Skeletal muscle satellite cell (primary cell): Measurements from ENCODE around the gene ZG16.
"Not testable (repeated sequence)": the region's sequence is repeated elsewhere in the genome, so short reads cannot be mapped to it uniquely, and the experiment has no call there.

Experiments
- H3K27me3 ChIP-seq: 2 replicates; pipeline ENCODE4 v1.7.0; 2013; ENCODE audit warnings: low read length; ENCODE audit not compliant: control insufficient read depth, insufficient read depth
- H3K36me3 ChIP-seq: 2 replicates; pipeline ENCODE4 v1.7.0; 2013; ENCODE audit warnings: mild to moderate bottlenecking, control low read depth, low read length; ENCODE audit not compliant: insufficient read depth
- H3K4me1 ChIP-seq: 2 replicates; pipeline ENCODE4 v1.7.0; 2013; ENCODE audit warnings: low read length; ENCODE audit not compliant: control insufficient read depth, insufficient read depth
- H3K4me2 ChIP-seq: 2 replicates; pipeline ENCODE4 v1.7.0; 2013; ENCODE audit warnings: mild to moderate bottlenecking, low read length
- H3K4me3 ChIP-seq: 2 replicates; pipeline ENCODE4 v1.7.0; 2013; ENCODE audit warnings: low read length
- H3K9ac ChIP-seq: 2 replicates; pipeline ENCODE4 v1.7.0; 2013; ENCODE audit warnings: mild to moderate bottlenecking, low read depth, low read length, moderate library complexity
- H3K9me3 ChIP-seq: replicated peaks from 2 replicates; pipeline ENCODE4 v1.7.0; 2013; ENCODE audit warnings: mild to moderate bottlenecking, control low read depth, low read length

ZG16 gene

GRCh38 chr16:29772330-29772729 lies 5.7 kb upstream of the ZG16 start:
- H3K4me3 ChIP-seq, H3K9me3 ChIP-seq, H3K9ac ChIP-seq, H3K4me1 ChIP-seq, H3K36me3 ChIP-seq, H3K27me3 ChIP-seq, H3K4me2 ChIP-seq: not testable (repeated sequence)

- no peak overlapping the region for H3K4me2 ChIP-seq
- no peaks in the 10 kb centered on the region for H3K4me1 ChIP-seq
- no peak overlapping the region for H3K4me3 ChIP-seq
- H3K27me3 ChIP-seq = peaks cover 21% of the 10 kb centered on the region
- H3K9me3 ChIP-seq = no peaks in the 10 kb centered on the region
- H3K36me3 ChIP-seq = no peaks in the 10 kb centered on the region
- no peak overlapping the region for H3K9ac ChIP-seq
Observed at GRCh38 chr16:29774730-29775129, 3.3 kb upstream of the ZG16 start.

- Histone ChIP-seq H3K27me3 (peaks cover 32% of the 10 kb centered on the region), H3K4me1 (no peaks in the 10 kb centered on the region), H3K9ac (no peak overlapping the region)
Observed at GRCh38 chr16:29775742-29776408, 2.2 kb upstream of the ZG16 start.

GRCh38 chr16:29779474-29779873 lies 1.4 kb downstream of the ZG16 start:
- no peaks in the 10 kb centered on the region for H3K4me1 ChIP-seq

More at GRCh38 chr16:29775742-29776408, 2.2 kb upstream of the ZG16 start:
- Histone ChIP-seq H3K9me3 (no peaks in the 10 kb centered on the region), H3K4me2 (no peak overlapping the region), H3K36me3 (no peaks in the 10 kb centered on the region), H3K4me3 (no peak overlapping the region)

GRCh38 chr16:29783094-29783953 lies 5.3 kb downstream of the ZG16 start:
- H3K4me2 ChIP-seq, H3K9me3 ChIP-seq, H3K36me3 ChIP-seq, H3K4me1 ChIP-seq, H3K4me3 ChIP-seq, H3K9ac ChIP-seq: not testable (repeated sequence)
- H3K27me3 ChIP-seq = peaks cover 39% of the 10 kb centered on the region

More at GRCh38 chr16:29779474-29779873, 1.4 kb downstream of the ZG16 start:
- peaks cover 45% of the 10 kb centered on the region for H3K27me3 ChIP-seq
- no peak overlapping the region for H3K4me2 ChIP-seq
- no peaks in the 10 kb centered on the region for H3K36me3 ChIP-seq
- H3K4me3 ChIP-seq = no peak overlapping the region
- H3K9me3 ChIP-seq = no peaks in the 10 kb centered on the region
- no peak overlapping the region for H3K9ac ChIP-seq

GRCh38 chr16:29784157-29784556 lies 6.1 kb downstream of the ZG16 start:
- no peak overlapping the region for H3K9ac ChIP-seq
- H3K4me3 ChIP-seq = no peak overlapping the region
- peaks cover 31% of the 10 kb centered on the region for H3K27me3 ChIP-seq
- no peaks in the 10 kb centered on the region for H3K36me3 ChIP-seq
- no peak overlapping the region for H3K4me2 ChIP-seq
- no peaks in the 10 kb centered on the region for H3K9me3 ChIP-seq
- H3K4me1 ChIP-seq = peaks cover 6% of the 10 kb centered on the region

- peaks cover 10% of the 10 kb centered on the region for H3K4me1 ChIP-seq
- H3K9ac ChIP-seq = no peak overlapping the region
Observed at GRCh38 chr16:29784901-29785500, 6.9 kb downstream of the ZG16 start.

GRCh38 chr16:29787155-29787554 lies 9.1 kb downstream of the ZG16 start:
- H3K4me2 ChIP-seq, H3K36me3 ChIP-seq, H3K9ac ChIP-seq, H3K4me3 ChIP-seq, H3K27me3 ChIP-seq, H3K9me3 ChIP-seq: not testable (repeated sequence)
- peaks cover 20% of the 10 kb centered on the region for H3K4me1 ChIP-seq

More at GRCh38 chr16:29784901-29785500, 6.9 kb downstream of the ZG16 start:
- Histone ChIP-seq H3K9me3 (no peaks in the 10 kb centered on the region), H3K4me3 (peak overlapping the region; percentile 57), H3K4me2 (peak overlapping the region; percentile 83), H3K36me3 (no peaks in the 10 kb centered on the region), H3K27me3 (peaks cover 22% of the 10 kb centered on the region)

GRCh38 chr16:29789775-29790182 lies 11.7 kb downstream of the ZG16 start:
- Histone ChIP-seq H3K27me3 (no peaks in the 10 kb centered on the region), H3K4me3 (peak overlapping the region; percentile 75), H3K4me1 (peaks cover 21% of the 10 kb centered on the region), H3K4me2 (peak overlapping the region; percentile 94), H3K9ac (peak overlapping the region; percentile 84), H3K9me3 (no peaks in the 10 kb centered on the region), H3K36me3 (no peaks in the 10 kb centered on the region)

GRCh38 chr16:29790183-29790948 lies 12.3 kb downstream of the ZG16 start, which contains the start of gene KIF22:
TSS of gene KIF22 (plus strand) at chr16:29790751. CDS start at chr16:29790760, 9 bp downstream.
- Histone ChIP-seq H3K4me2 (peak within 1 kb of the TSS; percentile 94), H3K4me1 (peaks cover 16% of the 10 kb centered on the region), H3K9ac (peak within 1 kb of the TSS; percentile 84), H3K9me3 (no peaks in the 10 kb centered on the region), H3K4me3 (peak within 1 kb of the TSS; percentile 81), H3K27me3 (no peaks in the 10 kb centered on the region), H3K36me3 (peaks cover 3% of the 10 kb centered on the region)
